Measurements from ENCODE around the gene MDM4.
"Not testable (repeated sequence)": the region's sequence is repeated elsewhere in the genome, so short reads cannot be mapped to it uniquely, and the experiment has no call there.

The MDM4 gene

GRCh38 chr1:204493145-204493983 lies 22.8 kb upstream of the MDM4 start:
- FAIRE-seq = no peak

- no peak for FAIRE-seq
Measured at GRCh38 chr1:204493984-204494280, 22.3 kb upstream of the MDM4 start.

- no peak for FAIRE-seq
Measured at GRCh38 chr1:204494281-204495077, 21.7 kb upstream of the MDM4 start, which contains the start of gene PIK3C2B. Gene PIK3C2B (minus strand): TSS chr1:204494805. CDS start chr1:204469802, 25,003 bp downstream.

- FAIRE-seq = no peak
Measured at GRCh38 chr1:204495078-204495753, 21.0 kb upstream of the MDM4 start.

- no peak for FAIRE-seq
Measured at GRCh38 chr1:204495777-204496176, 20.4 kb upstream of the MDM4 start.

- FAIRE-seq = no peak
Measured at GRCh38 chr1:204498981-204499380, 17.2 kb upstream of the MDM4 start.

GRCh38 chr1:204499511-204500468 lies 16.4 kb upstream of the MDM4 start:
- FAIRE-seq = no peak

- no peak for FAIRE-seq
Measured at GRCh38 chr1:204502241-204502640, 14.0 kb upstream of the MDM4 start.

- peak; percentile 92 for FAIRE-seq
Measured at GRCh38 chr1:204503122-204503912, 12.9 kb upstream of the MDM4 start.

- FAIRE-seq = no peak
Measured at GRCh38 chr1:204503913-204504519, 12.2 kb upstream of the MDM4 start.

GRCh38 chr1:204505674-204506200 lies 10.5 kb upstream of the MDM4 start:
- FAIRE-seq = no peak

GRCh38 chr1:204506201-204506968 lies 9.8 kb upstream of the MDM4 start:
- peak; percentile 88 for FAIRE-seq

GRCh38 chr1:204506969-204507316 lies 9.3 kb upstream of the MDM4 start:
- FAIRE-seq = no peak

GRCh38 chr1:204507317-204508105 lies 8.7 kb upstream of the MDM4 start:
- FAIRE-seq = no peak

GRCh38 chr1:204509186-204509635 lies 7.0 kb upstream of the MDM4 start:
- no peak for FAIRE-seq

GRCh38 chr1:204511366-204511765 lies 4.8 kb upstream of the MDM4 start:
- no peak for FAIRE-seq

- no peak for FAIRE-seq
Measured at GRCh38 chr1:204513117-204513716, 3.0 kb upstream of the MDM4 start.

GRCh38 chr1:204514828-204515227 lies 1.4 kb upstream of the MDM4 start:
- FAIRE-seq = no peak

- FAIRE-seq = not testable (repeated sequence)
Measured at GRCh38 chr1:204517382-204517781, 1.2 kb downstream of the MDM4 start.
